ENCODE measurements around the gene ALB.

Gene ALB

DNA sequence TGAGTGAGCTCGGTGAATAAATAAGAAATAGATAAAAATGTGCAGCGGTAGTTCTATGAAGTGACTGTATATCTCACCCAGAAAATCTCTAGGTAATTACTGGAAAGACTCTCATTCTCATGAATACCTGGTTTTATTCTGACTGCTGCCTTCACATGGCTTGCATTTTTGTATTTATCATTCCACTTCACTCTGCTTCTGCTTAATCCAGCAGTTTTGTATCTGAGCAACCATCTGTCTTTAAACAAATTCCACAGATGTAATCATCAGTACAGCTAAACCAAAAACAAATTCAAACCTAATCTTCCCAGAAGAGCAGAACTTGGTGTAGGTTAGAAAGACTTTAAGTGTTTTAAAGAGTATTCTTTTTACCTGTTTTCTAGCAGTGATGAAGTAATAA lies 11.2 kb upstream of the ALB start:
- TF ChIP-seq, protein P1, sequence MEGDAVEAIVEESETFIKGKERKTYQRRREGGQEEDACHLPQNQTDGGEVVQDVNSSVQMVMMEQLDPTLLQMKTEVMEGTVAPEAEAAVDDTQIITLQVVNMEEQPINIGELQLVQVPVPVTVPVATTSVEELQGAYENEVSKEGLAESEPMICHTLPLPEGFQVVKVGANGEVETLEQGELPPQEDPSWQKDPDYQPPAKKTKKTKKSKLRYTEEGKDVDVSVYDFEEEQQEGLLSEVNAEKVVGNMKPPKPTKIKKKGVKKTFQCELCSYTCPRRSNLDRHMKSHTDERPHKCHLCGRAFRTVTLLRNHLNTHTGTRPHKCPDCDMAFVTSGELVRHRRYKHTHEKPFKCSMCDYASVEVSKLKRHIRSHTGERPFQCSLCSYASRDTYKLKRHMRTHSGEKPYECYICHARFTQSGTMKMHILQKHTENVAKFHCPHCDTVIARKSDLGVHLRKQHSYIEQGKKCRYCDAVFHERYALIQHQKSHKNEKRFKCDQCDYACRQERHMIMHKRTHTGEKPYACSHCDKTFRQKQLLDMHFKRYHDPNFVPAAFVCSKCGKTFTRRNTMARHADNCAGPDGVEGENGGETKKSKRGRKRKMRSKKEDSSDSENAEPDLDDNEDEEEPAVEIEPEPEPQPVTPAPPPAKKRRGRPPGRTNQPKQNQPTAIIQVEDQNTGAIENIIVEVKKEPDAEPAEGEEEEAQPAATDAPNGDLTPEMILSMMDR (IDR thresholded peaks at IDR 0.05; ENCODE audit: low read depth, low read length) = no peak
- Histone ChIP-seq H3K9me3 (no peaks in the 10 kb centered on the region), H3K36me3 (no peaks in the 10 kb centered on the region), H3K4me1 (no peaks in the 10 kb centered on the region), H3K27me3 (no peaks in the 10 kb centered on the region), H3K4me3 (ENCODE audit: low read depth, low read length) (no peak overlapping the region)
- no peak for DNase-seq

DNA sequence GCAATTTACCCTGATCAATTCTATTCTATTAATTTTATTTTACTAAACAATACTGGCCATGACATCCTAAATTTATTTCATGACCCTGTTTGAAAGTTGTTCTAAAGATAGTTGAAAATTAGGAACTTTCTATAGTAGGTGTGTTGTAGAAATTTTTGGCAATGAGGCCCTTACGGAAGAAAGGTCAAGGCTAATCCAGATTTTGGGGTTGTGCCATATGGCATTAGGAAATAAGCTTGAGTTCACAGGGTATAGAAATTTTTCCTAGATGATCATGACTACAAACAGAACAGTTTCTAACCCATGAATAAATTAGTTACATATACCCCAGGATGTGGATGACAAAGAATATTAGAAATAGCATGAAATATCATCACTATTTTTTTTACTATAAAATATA lies 7.8 kb upstream of the ALB start:
- Histone ChIP-seq H3K36me3 (no peaks in the 10 kb centered on the region), H3K9me3 (no peaks in the 10 kb centered on the region), H3K27me3 (peaks cover 2% of the 10 kb centered on the region; the same call in 1 of the 2 replicates), H3K4me1 (no peaks in the 10 kb centered on the region), H3K4me3 (ENCODE audit: low read depth, low read length) (no peak overlapping the region)
- DNase-seq = no peak
- TF ChIP-seq, protein P1 (IDR thresholded peaks at IDR 0.05; ENCODE audit: low read depth, low read length) = no peak

DNA sequence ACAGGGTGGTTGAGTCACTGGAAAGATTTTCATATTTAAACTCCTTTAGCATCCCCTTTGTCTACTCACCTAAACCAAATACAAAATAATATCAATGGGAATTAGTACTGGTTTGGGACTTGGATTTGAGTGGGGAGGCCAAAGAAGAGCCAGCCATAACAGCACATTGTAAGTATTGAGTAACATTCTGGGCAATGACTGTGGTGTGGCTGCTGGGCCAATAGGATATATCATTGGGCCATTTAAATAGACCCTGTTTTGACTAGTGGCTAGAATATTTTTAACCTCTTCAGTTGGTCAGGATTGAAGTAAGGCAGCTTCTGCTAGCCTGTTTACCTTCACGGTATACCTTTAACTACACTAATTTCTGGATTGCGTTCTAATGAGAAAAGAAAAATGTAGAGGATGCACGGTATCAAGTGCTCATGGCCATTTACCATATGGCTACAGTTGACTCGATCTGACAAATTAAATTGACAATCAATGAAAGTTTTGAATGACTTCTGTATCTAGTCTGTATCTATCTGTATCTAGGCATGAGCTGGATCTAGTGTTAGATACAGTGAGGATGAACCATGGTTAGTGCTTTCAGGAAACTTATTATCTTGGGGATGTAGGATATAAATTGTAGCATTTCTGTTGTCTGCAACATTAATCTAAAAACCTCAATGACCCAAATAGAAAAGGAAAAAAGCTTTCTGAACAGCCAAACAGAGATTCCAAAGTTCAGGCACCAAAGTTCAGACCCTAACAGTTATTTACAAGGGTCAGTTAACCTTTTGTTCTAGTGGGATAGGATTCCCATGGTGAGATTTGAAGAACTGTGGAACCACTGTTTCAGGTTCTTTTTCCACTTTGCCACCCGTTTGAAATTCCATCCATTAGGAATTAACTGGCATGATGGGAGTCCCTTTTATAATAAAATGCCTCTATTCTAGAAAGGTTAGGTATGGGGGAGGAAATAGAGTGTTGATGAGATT lies 6.8 kb upstream of the ALB start:
- H3K36me3 ChIP-seq = no peaks in the 10 kb centered on the region
- H3K4me3 ChIP-seq (ENCODE audit: low read depth, low read length) = no peak overlapping the region
- H3K27me3 ChIP-seq = peaks cover 2% of the 10 kb centered on the region; the same call in 1 of the 2 replicates
- H3K4me1 ChIP-seq = no peaks in the 10 kb centered on the region
- TF ChIP-seq, protein P1 (IDR thresholded peaks at IDR 0.05; ENCODE audit: low read depth, low read length) = no peak
- no peak for DNase-seq
- no peaks in the 10 kb centered on the region for H3K9me3 ChIP-seq

DNA sequence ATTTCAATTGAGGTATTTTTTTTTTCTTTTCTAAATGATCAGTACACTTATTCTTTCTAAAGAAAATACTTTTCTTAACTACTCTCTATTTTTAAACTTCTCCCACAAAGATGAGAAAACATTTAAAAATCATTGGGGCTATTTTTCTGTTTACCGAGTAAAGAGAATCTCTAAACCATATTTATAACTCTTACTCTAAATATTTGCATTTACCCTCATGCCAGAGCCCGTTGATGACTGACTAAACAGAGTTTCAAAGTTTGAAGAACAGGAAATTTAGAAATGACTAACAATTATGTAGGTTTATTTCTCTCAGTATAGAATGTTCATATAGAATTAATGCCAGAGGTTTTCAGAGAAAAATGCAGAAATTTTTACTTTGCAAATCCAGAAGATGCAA lies 2.7 kb upstream of the ALB start:
- no peaks in the 10 kb centered on the region for H3K4me1 ChIP-seq
- H3K9me3 ChIP-seq = no peaks in the 10 kb centered on the region
- TF ChIP-seq, protein P1 (IDR thresholded peaks at IDR 0.05; ENCODE audit: low read depth, low read length) = no peak
- no peak for DNase-seq
- no peaks in the 10 kb centered on the region for H3K36me3 ChIP-seq
- no peak overlapping the region for H3K4me3 ChIP-seq (ENCODE audit: low read depth, low read length)
- H3K27me3 ChIP-seq = peaks cover 2% of the 10 kb centered on the region; the same call in 1 of the 2 replicates

DNA sequence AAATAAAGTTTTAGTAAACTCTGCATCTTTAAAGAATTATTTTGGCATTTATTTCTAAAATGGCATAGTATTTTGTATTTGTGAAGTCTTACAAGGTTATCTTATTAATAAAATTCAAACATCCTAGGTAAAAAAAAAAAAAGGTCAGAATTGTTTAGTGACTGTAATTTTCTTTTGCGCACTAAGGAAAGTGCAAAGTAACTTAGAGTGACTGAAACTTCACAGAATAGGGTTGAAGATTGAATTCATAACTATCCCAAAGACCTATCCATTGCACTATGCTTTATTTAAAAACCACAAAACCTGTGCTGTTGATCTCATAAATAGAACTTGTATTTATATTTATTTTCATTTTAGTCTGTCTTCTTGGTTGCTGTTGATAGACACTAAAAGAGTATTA lies 370 bp downstream of the ALB start:
- Histone ChIP-seq H3K36me3 (no peaks in the 10 kb centered on the region), H3K4me1 (no peaks in the 10 kb centered on the region), H3K4me3 (ENCODE audit: low read depth, low read length) (no peak overlapping the region), H3K9me3 (no peaks in the 10 kb centered on the region), H3K27me3 (no peaks in the 10 kb centered on the region; the same call in 1 of the 2 replicates)
- TF ChIP-seq, protein P1 (IDR thresholded peaks at IDR 0.05; ENCODE audit: low read depth, low read length) = no peak
- DNase-seq = no peak

DNA sequence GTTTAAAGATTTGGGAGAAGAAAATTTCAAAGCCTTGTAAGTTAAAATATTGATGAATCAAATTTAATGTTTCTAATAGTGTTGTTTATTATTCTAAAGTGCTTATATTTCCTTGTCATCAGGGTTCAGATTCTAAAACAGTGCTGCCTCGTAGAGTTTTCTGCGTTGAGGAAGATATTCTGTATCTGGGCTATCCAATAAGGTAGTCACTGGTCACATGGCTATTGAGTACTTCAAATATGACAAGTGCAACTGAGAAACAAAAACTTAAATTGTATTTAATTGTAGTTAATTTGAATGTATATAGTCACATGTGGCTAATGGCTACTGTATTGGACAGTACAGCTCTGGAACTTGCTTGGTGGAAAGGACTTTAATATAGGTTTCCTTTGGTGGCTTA lies 1.1 kb downstream of the ALB start:
- Histone ChIP-seq H3K4me3 (ENCODE audit: low read depth, low read length) (no peak overlapping the region), H3K9me3 (no peaks in the 10 kb centered on the region), H3K4me1 (no peaks in the 10 kb centered on the region), H3K36me3 (no peaks in the 10 kb centered on the region), H3K27me3 (peaks cover 2% of the 10 kb centered on the region)
- no peak for DNase-seq
- TF ChIP-seq, protein P1 (IDR thresholded peaks at IDR 0.05; ENCODE audit: low read depth, low read length) = no peak
